ENCODE results near the gene TIMP3.
"Not testable (repeated sequence)": the region's sequence is repeated elsewhere in the genome, so short reads cannot be mapped to it uniquely, and the experiment has no call there.

- not testable (repeated sequence) for TF ChIP-seq CTCF (IDR thresholded peaks at IDR 0.05; ENCODE audit: poor library complexity, severe bottlenecking); REST (IDR thresholded peaks at IDR 0.05; ENCODE audit: borderline replicate concordance)
Measured at GRCh38 chr22:32873604-32874003, 72.1 kb downstream of the TIMP3 start.
